GM12878 (cell line): ENCODE data around the gene FARSB. TPM values are rescaled to one million over a fixed set of nuclear protein-coding genes. Genes with fewer than 3 reads are reported as not detected.

Experiments used
- ATAC-seq: fragments of 200-7000 bp; cut with Tn5 transposase; 3 replicates; pipeline ENCODE4 v1.9.1; 2020; ENCODE audit warnings: mild to moderate bottlenecking, moderate library complexity
- BruUV-seq: library from RNA; stranded (reverse); fragments of 400-500 nt; replicated peaks from 2 replicates; lab custom pipeline; 2021; lab: Mats Ljungman, UMichigan
- CTCF ChIA-PET: fragments of 300-600 bp; sonication (Branson Sonifier 250); formaldehyde crosslinking; extraction: SDS; loops from one replicate; lab custom pipeline; 2021; ENCODE audit warnings: inconsistent platforms; lab: Yijun Ruan, JAX
- POLR2A ChIA-PET: fragments of 350-600 bp; formaldehyde crosslinking; extraction: SDS; loops from one replicate; lab custom pipeline; 2021; ENCODE audit warnings: inconsistent platforms; lab: Charles Lee
- RAD21 ChIA-PET: fragments of 300-600 bp; sonication (Branson Sonifier 250); formaldehyde crosslinking; loops from one replicate; lab custom pipeline; 2023; ENCODE audit warnings: antibody characterized with exemption; ENCODE audit not compliant: unreplicated experiment; lab: Charles Lee
- SMC1A ChIA-PET: fragments of 300-600 bp; sonication (Branson Sonifier 250); formaldehyde crosslinking; loops from one replicate; lab custom pipeline; 2023; ENCODE audit not compliant: unreplicated experiment, uncharacterized antibody; lab: Charles Lee
- DNase-seq: peaks from one replicate; pipeline ENCODE4 v3.0.0-alpha.2; 2011; ENCODE audit warnings: low read depth, low spot score
- FAIRE-seq: peaks from 3 replicates; lab custom pipeline; 2011; peaks lifted over from hg19 to GRCh38; lab: Jason Lieb, UNC
- H2AFZ ChIP-seq: 2 replicates; pipeline ENCODE4 v1.6.0; 2011; ENCODE audit warnings: low read depth, low read length, control low read depth; ENCODE audit not compliant: control insufficient read depth
- H3K27ac ChIP-seq: 2 replicates; pipeline ENCODE4 v1.5.1; 2011; ENCODE audit warnings: control low read depth; ENCODE audit not compliant: control insufficient read depth, insufficient read depth
- H3K27me3 ChIP-seq, 2 experiments: replicated peaks in 1 of 2; 2 replicates each; pipeline versions ENCODE4 v1.6.0 to v1.6.1; 2011; ENCODE audit warnings: low read length in 1 of 2; ENCODE audit not compliant: control insufficient read depth in 2 of 2, insufficient read depth in 2 of 2
- H3K36me3 ChIP-seq, 2 experiments: 2 replicates each; pipeline ENCODE4 v1.5.1; 2011; ENCODE audit warnings: low read length in 1 of 2; ENCODE audit not compliant: control insufficient read depth in 2 of 2, insufficient read depth in 2 of 2
- H3K4me1 ChIP-seq: 2 replicates; pipeline ENCODE4 v1.6.1; 2011; ENCODE audit warnings: mild to moderate bottlenecking, low read length, moderate library complexity, mixed read lengths; ENCODE audit not compliant: control insufficient read depth, insufficient read depth
- H3K4me2 ChIP-seq: 2 replicates; pipeline ENCODE4 v1.6.0; 2011; ENCODE audit warnings: control low read depth; ENCODE audit not compliant: control insufficient read depth, insufficient read depth
- H3K4me3 ChIP-seq: fragments of 200-600 bp; sonication (generic); 2 replicates; pipeline ENCODE4 v1.5.1; 2016
- H3K79me2 ChIP-seq: 2 replicates; pipeline ENCODE4 v1.6.0; 2011; ENCODE audit warnings: low read length; ENCODE audit not compliant: control insufficient read depth, insufficient read depth
- H3K9ac ChIP-seq: 2 replicates; pipeline ENCODE4 v1.8.0; 2011; ENCODE audit warnings: low read length, control low read depth, mixed read lengths; ENCODE audit not compliant: control insufficient read depth, insufficient read depth
- H3K9me3 ChIP-seq: replicated peaks from 3 replicates; pipeline ENCODE4 v1.5.1; 2011; ENCODE audit warnings: mild to moderate bottlenecking, low read length; ENCODE audit not compliant: control insufficient read depth, insufficient read depth
- H4K20me1 ChIP-seq: 2 replicates; pipeline ENCODE4 v1.6.0; 2011; ENCODE audit not compliant: control insufficient read depth, insufficient read depth
- CREM ChIP-seq: IDR thresholded peaks from 2 replicates; pipeline ENCODE4 v1.6.1; 2014; ENCODE audit warnings: antibody characterized with exemption, low read depth
- E4F1 ChIP-seq: fragments of 450-650 bp; IDR thresholded peaks from 2 replicates; pipeline ENCODE4 v1.6.1; 2018; ENCODE audit warnings: borderline replicate concordance, mild to moderate bottlenecking; ENCODE audit not compliant: partially characterized antibody
- HSF1 ChIP-seq: fragments of 150-350 bp; IDR thresholded peaks from 2 replicates; pipeline ENCODE4 v1.6.1; 2014; ENCODE audit warnings: mild to moderate bottlenecking, low read depth, low read length
- IKZF2 ChIP-seq, 2 experiments: fragments of 450-650 bp; IDR thresholded peaks; 2 replicates each; pipeline ENCODE4 v1.6.1; 2017; ENCODE audit warnings: mild to moderate bottlenecking in 2 of 2, moderate library complexity in 2 of 2
- POLR2AphosphoS5 ChIP-seq: IDR thresholded peaks from 2 replicates; pipeline ENCODE4 v1.6.1; 2011; ENCODE audit warnings: mild to moderate bottlenecking, low read length, inconsistent platforms
- RB1 ChIP-seq: fragments of 450-650 bp; formaldehyde crosslinking; IDR thresholded peaks from 2 replicates; pipeline ENCODE4 v1.6.1; 2017; ENCODE audit warnings: mild to moderate bottlenecking, borderline replicate concordance
- RELA ChIP-seq: fragments of 450-650 bp; IDR thresholded peaks from 2 replicates; pipeline ENCODE4 v1.8.0; 2014; ENCODE audit warnings: borderline replicate concordance; ENCODE audit not compliant: partially characterized antibody
- SREBF1 ChIP-seq: IDR thresholded peaks from 2 replicates; pipeline ENCODE4 v1.6.1; 2012; ENCODE audit warnings: mild to moderate bottlenecking, low read length
- USF1 ChIP-seq: IDR thresholded peaks from 2 replicates; pipeline ENCODE4 v1.6.1; 2011; ENCODE audit warnings: borderline replicate concordance, low read depth, mild to moderate bottlenecking, moderate library complexity, mixed read lengths, low read length; ENCODE audit not compliant: insufficient read depth; ENCODE audit errors: extremely low read length
- YY1 ChIP-seq: IDR thresholded peaks from 2 replicates; pipeline ENCODE4 v1.6.1; 2011; ENCODE audit warnings: low read depth, mild to moderate bottlenecking, low read length
- ZNF217 ChIP-seq: fragments of 450-650 bp; IDR thresholded peaks from 2 replicates; pipeline ENCODE4 v1.6.1; 2017; ENCODE audit warnings: antibody characterized with exemption, mild to moderate bottlenecking
- WGBS: methylation state at CpG from one replicate; pipeline ENCODE4 v1.1.6; 2016; ENCODE audit warnings: low lambda C conversion rate; ENCODE audit not compliant: insufficient replicate concordance, insufficient coverage; ENCODE audit errors: missing lambda C conversion rate; 5-methylcytosine and 5-hydroxymethylcytosine counted together
- in situ Hi-C: fragments of 300-500 bp; cut with MboI; formaldehyde crosslinking; loops from 9 replicates; pipeline ENCODE4 v1.14.3; 2018; ENCODE audit warnings: mixed read lengths
- intact Hi-C: fragments of 100-400 bp; cut with micrococcal nuclease; formaldehyde crosslinking; loops from one replicate; pipeline ENCODE4 v1.14.2; 2022; ENCODE audit not compliant: unreplicated experiment
- polyA plus RNA-seq, 11 experiments: library from polyadenylated mRNA; depleted of rRNA in 4 of 11; unstranded in 6 of 11; stranded (reverse) in 5 of 11; fragments of >200 nt; fragmentation: Nextera tagmentation in 4 of 11; fragmentation: Illumina TruSeq in 1 of 11; extraction: Ambion mirVana in 4 of 11; extraction: Trizol in 1 of 11; gene quantifications; 1 replicate in 1 of 11; 2 replicates in 10 of 11; pipeline versions ENCODE4 v1.2.1 to v1.2.3, GENCODE V29; 2011 to 2016; ENCODE audit warnings: inconsistent platforms in 2 of 11, missing spikeins in 2 of 11, low read depth in 1 of 11
- total RNA-seq, 4 experiments: library from RNA; depleted of rRNA in 3 of 4; stranded (reverse); fragments of >200 nt in 3 of 4; fragmentation: Illumina TruSeq in 1 of 4; extraction: Trizol in 1 of 4; gene quantifications; 2 replicates each; pipeline versions ENCODE4 v1.2.1 to v1.2.3, GENCODE V29; 2013 to 2021
- TF ChIP-seq, protein P1 (sequence below): IDR thresholded peaks from 2 replicates; pipeline ENCODE4 v1.6.1; 2012; ENCODE audit warnings: mild to moderate bottlenecking, low read depth, low read length

The FARSB gene
- total and polyA plus RNA-seq, 10 of the 15 experiments (the other 5 are each of a cell fraction or from before 2014, with no cell fraction given): 32.4 to 127 (median 73.8) TPM

GRCh38 chr2:222670191-222671038, 14.5 kb upstream of the FARSB start (continued):
- no peak for TF ChIP-seq USF1
- no peak for TF ChIP-seq HSF1
- TF ChIP-seq SREBF1: no peak
- TF ChIP-seq YY1: no peak

DNA sequence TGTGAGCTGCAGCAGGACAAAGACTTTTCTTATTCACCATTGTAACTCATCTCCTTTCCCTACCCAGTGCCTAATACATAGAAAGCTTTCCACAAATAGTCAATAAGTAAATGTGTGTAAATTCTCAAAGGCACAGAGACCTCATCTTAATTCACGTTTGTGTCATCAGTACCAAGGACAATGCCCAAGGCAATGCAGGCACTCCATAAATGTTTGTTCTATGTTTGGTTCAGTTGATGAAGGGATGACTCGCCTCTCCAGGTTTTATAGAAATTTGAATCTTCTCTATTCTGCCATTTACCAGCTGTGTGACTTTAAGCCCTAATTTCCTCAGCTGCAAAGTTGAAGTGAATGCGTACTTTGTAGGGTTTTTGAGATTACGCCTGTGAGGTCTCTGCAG, 13.5 kb upstream of the FARSB start:
- SMC1A ChIA-PET: interaction anchor here (1.2 kb wide), 1 partner anchor 22 kb away, joined by 3 read pairs; no protein-coding TSS in a partner anchor
- no peaks in the 10 kb centered on the region for H3K36me3 ChIP-seq
- H3K79me2 ChIP-seq: no peaks in the 10 kb centered on the region
- DNase-seq (no peak), ATAC-seq (no peak), FAIRE-seq (no peak)
- H2AFZ ChIP-seq: no peak overlapping the region
- CTCF ChIA-PET: interaction anchor here (1.2 to 1.9 kb wide), 2 partner anchors 21 to 38 kb away, joined by 3 to 8 read pairs; no protein-coding TSS in a partner anchor
- in situ Hi-C loops (no loop called here), intact Hi-C loops (no loop called here)
- no peaks in the 10 kb centered on the region for H3K9me3 ChIP-seq
- H3K4me1 ChIP-seq: no peaks in the 10 kb centered on the region
- BruUV-seq: no TSS peak
- POLR2A ChIA-PET: no interaction called here
- RAD21 ChIA-PET: no interaction called here
- no peak overlapping the region for H3K9ac ChIP-seq
- no peak overlapping the region for H3K27ac ChIP-seq
- H3K4me3 ChIP-seq: no peak overlapping the region
- H4K20me1 ChIP-seq: no peaks in the 10 kb centered on the region
- H3K4me2 ChIP-seq: no peak overlapping the region
- 55% methylated on average over 4 of the region's 4 CpGs for WGBS
- H3K27me3 ChIP-seq: peaks cover 3 to 8% of the 10 kb centered on the region in 2 experiments
- TF ChIP-seq RELA (no peak), ZNF217 (no peak), IKZF2 (IDR thresholded peaks at IDR 0.05) (no peak), E4F1 (no peak), CREM (no peak), POLR2AphosphoS5 (no peak), RB1 (no peak)
- TF ChIP-seq, protein P1, sequence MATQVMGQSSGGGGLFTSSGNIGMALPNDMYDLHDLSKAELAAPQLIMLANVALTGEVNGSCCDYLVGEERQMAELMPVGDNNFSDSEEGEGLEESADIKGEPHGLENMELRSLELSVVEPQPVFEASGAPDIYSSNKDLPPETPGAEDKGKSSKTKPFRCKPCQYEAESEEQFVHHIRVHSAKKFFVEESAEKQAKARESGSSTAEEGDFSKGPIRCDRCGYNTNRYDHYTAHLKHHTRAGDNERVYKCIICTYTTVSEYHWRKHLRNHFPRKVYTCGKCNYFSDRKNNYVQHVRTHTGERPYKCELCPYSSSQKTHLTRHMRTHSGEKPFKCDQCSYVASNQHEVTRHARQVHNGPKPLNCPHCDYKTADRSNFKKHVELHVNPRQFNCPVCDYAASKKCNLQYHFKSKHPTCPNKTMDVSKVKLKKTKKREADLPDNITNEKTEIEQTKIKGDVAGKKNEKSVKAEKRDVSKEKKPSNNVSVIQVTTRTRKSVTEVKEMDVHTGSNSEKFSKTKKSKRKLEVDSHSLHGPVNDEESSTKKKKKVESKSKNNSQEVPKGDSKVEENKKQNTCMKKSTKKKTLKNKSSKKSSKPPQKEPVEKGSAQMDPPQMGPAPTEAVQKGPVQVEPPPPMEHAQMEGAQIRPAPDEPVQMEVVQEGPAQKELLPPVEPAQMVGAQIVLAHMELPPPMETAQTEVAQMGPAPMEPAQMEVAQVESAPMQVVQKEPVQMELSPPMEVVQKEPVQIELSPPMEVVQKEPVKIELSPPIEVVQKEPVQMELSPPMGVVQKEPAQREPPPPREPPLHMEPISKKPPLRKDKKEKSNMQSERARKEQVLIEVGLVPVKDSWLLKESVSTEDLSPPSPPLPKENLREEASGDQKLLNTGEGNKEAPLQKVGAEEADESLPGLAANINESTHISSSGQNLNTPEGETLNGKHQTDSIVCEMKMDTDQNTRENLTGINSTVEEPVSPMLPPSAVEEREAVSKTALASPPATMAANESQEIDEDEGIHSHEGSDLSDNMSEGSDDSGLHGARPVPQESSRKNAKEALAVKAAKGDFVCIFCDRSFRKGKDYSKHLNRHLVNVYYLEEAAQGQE: no peak
